Neural progenitor cell (in vitro differentiated cells): ENCODE results near the gene TRIM38.

Experiments
- CTCF ChIP-seq: fragments of 200-600 bp; sonication (generic); IDR thresholded peaks from 2 replicates; pipeline ENCODE4 v1.5.1; 2017; ENCODE audit warnings: antibody characterized with exemption, mild to moderate bottlenecking
- EZH2 ChIP-seq: fragments of 200-600 bp; sonication (generic); IDR thresholded peaks from 2 replicates; pipeline ENCODE4 v1.6.1; 2017; ENCODE audit warnings: antibody characterized with exemption, mild to moderate bottlenecking, moderate library complexity
- EZH2phosphoT487 ChIP-seq: fragments of 200-600 bp; sonication (generic); IDR thresholded peaks from 2 replicates; pipeline ENCODE4 v1.6.1; 2017; ENCODE audit warnings: antibody characterized with exemption

GRCh38 chr6:26022132-26022472 lies 59.5 kb downstream of the TRIM38 start:
- TF ChIP-seq CTCF, result no peak
- no peak for TF ChIP-seq EZH2phosphoT487
- TF ChIP-seq EZH2, result no peak
